ENCODE data around the gene CFAP20DC.
"Not testable (repeated sequence)": the region's sequence is repeated elsewhere in the genome, so short reads cannot be mapped to it uniquely, and the experiment has no call there.

The CFAP20DC gene

GRCh38 chr3:58708116-58708791, 341.6 kb downstream of the CFAP20DC start:
- DNase-seq (ENCODE audit: low read depth): no peak
- TF ChIP-seq MAX (IDR thresholded peaks at IDR 0.05; ENCODE audit: low read depth, low read length) (no peak), POLR2A (IDR thresholded peaks at IDR 0.05; ENCODE audit: extremely low read depth, insufficient read length) (no peak), MYC (IDR thresholded peaks at IDR 0.05; ENCODE audit: low read depth, low read length) (no peak), CTCF (IDR thresholded peaks at IDR 0.05; ENCODE audit: low read depth, low read length) (no peak)
- no peak overlapping the region for H3K4me3 ChIP-seq (ENCODE audit: low read depth, low read length)

- no peak overlapping the region for H3K4me3 ChIP-seq (ENCODE audit: low read depth, low read length)
- TF ChIP-seq MAX (IDR thresholded peaks at IDR 0.05; ENCODE audit: low read depth, low read length) (no peak), MYC (IDR thresholded peaks at IDR 0.05; ENCODE audit: low read depth, low read length) (no peak), CTCF (IDR thresholded peaks at IDR 0.05; ENCODE audit: low read depth, low read length) (no peak), POLR2A (IDR thresholded peaks at IDR 0.05; ENCODE audit: extremely low read depth, insufficient read length) (no peak)
- no peak for DNase-seq (ENCODE audit: low read depth)
Measured at GRCh38 chr3:58707390-58707930, 342.4 kb downstream of the CFAP20DC start.

GRCh38 chr3:58706395-58707167, 343.2 kb downstream of the CFAP20DC start:
- TF ChIP-seq CTCF (IDR thresholded peaks at IDR 0.05; ENCODE audit: low read depth, low read length): no peak
- no peak for TF ChIP-seq MAX (IDR thresholded peaks at IDR 0.05; ENCODE audit: low read depth, low read length)
- no peak for TF ChIP-seq POLR2A (IDR thresholded peaks at IDR 0.05; ENCODE audit: extremely low read depth, insufficient read length)
- no peak for TF ChIP-seq MYC (IDR thresholded peaks at IDR 0.05; ENCODE audit: low read depth, low read length)
- no peak overlapping the region for H3K4me3 ChIP-seq (ENCODE audit: low read depth, low read length)
- no peak for DNase-seq (ENCODE audit: low read depth)

- H3K4me3 ChIP-seq (ENCODE audit: low read depth, low read length): no peak overlapping the region
- DNase-seq (ENCODE audit: low read depth): no peak
- TF ChIP-seq MYC (IDR thresholded peaks at IDR 0.05; ENCODE audit: low read depth, low read length): no peak
- no peak for TF ChIP-seq CTCF (IDR thresholded peaks at IDR 0.05; ENCODE audit: low read depth, low read length)
- no peak for TF ChIP-seq POLR2A (IDR thresholded peaks at IDR 0.05; ENCODE audit: extremely low read depth, insufficient read length)
Measured at GRCh38 chr3:58704745-58705144, 345.1 kb downstream of the CFAP20DC start.

- H3K4me3 ChIP-seq (ENCODE audit: low read depth, low read length); DNase-seq (ENCODE audit: low read depth): not testable (repeated sequence)
Measured at GRCh38 chr3:58704304-58704703, 345.5 kb downstream of the CFAP20DC start.

- H3K4me3 ChIP-seq (ENCODE audit: low read depth, low read length): no peak overlapping the region
- DNase-seq (ENCODE audit: low read depth): no peak
- TF ChIP-seq MYC (IDR thresholded peaks at IDR 0.05; ENCODE audit: low read depth, low read length): no peak
- TF ChIP-seq POLR2A (IDR thresholded peaks at IDR 0.05; ENCODE audit: extremely low read depth, insufficient read length): no peak
- no peak for TF ChIP-seq CTCF (IDR thresholded peaks at IDR 0.05; ENCODE audit: low read depth, low read length)
- no peak for TF ChIP-seq MAX (IDR thresholded peaks at IDR 0.05; ENCODE audit: low read depth, low read length)
Measured at GRCh38 chr3:58698246-58698645, 351.6 kb downstream of the CFAP20DC start.
